ENCODE data around the gene LSM6.

DNA sequence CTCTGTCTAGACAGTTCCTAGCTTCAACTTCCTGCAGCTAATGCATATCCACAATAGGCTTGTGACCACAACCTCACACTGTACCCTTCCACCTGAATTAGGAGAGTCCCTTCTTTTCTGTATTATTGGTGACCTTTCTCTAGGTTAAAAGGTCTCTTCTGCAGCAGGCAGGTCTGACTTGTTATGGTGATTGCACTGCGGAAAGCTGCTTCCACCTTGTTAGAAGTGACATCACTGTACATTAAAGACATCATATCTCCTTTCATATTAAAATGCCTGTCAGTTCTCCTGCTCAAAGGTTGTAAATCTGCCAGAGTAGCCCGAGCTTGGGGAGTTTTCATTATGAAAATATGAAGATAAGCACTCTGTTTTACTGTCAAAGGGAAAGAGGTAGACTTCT lies 21.5 kb upstream of the LSM6 start:
- TF ChIP-seq, protein P1, sequence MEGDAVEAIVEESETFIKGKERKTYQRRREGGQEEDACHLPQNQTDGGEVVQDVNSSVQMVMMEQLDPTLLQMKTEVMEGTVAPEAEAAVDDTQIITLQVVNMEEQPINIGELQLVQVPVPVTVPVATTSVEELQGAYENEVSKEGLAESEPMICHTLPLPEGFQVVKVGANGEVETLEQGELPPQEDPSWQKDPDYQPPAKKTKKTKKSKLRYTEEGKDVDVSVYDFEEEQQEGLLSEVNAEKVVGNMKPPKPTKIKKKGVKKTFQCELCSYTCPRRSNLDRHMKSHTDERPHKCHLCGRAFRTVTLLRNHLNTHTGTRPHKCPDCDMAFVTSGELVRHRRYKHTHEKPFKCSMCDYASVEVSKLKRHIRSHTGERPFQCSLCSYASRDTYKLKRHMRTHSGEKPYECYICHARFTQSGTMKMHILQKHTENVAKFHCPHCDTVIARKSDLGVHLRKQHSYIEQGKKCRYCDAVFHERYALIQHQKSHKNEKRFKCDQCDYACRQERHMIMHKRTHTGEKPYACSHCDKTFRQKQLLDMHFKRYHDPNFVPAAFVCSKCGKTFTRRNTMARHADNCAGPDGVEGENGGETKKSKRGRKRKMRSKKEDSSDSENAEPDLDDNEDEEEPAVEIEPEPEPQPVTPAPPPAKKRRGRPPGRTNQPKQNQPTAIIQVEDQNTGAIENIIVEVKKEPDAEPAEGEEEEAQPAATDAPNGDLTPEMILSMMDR (IDR thresholded peaks at IDR 0.05; ENCODE audit: insufficient read depth, low read length): no peak
- TF ChIP-seq POLR2AphosphoS5 (IDR thresholded peaks at IDR 0.05; ENCODE audit: low read depth): no peak
- TF ChIP-seq, protein P2, sequence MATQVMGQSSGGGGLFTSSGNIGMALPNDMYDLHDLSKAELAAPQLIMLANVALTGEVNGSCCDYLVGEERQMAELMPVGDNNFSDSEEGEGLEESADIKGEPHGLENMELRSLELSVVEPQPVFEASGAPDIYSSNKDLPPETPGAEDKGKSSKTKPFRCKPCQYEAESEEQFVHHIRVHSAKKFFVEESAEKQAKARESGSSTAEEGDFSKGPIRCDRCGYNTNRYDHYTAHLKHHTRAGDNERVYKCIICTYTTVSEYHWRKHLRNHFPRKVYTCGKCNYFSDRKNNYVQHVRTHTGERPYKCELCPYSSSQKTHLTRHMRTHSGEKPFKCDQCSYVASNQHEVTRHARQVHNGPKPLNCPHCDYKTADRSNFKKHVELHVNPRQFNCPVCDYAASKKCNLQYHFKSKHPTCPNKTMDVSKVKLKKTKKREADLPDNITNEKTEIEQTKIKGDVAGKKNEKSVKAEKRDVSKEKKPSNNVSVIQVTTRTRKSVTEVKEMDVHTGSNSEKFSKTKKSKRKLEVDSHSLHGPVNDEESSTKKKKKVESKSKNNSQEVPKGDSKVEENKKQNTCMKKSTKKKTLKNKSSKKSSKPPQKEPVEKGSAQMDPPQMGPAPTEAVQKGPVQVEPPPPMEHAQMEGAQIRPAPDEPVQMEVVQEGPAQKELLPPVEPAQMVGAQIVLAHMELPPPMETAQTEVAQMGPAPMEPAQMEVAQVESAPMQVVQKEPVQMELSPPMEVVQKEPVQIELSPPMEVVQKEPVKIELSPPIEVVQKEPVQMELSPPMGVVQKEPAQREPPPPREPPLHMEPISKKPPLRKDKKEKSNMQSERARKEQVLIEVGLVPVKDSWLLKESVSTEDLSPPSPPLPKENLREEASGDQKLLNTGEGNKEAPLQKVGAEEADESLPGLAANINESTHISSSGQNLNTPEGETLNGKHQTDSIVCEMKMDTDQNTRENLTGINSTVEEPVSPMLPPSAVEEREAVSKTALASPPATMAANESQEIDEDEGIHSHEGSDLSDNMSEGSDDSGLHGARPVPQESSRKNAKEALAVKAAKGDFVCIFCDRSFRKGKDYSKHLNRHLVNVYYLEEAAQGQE (IDR thresholded peaks at IDR 0.05; ENCODE audit: insufficient replicate concordance, low read depth): no peak

Data from HL-60 (cell line).